Stimulated activated CD8-positive, alpha-beta memory T cell treated with anti-CD3 and anti-CD28 coated beads, Interleukin-15, amount 100 ng/mL, for 24 hours (primary cell): Measurements from ENCODE around the gene TSPAN8.
"Not testable (repeated sequence)": the region's sequence is repeated elsewhere in the genome, so short reads cannot be mapped to it uniquely, and the experiment has no call there.

ENCODE experiments used
- DNase-seq: peaks from one replicate; pipeline ENCODE4 v3.0.0-alpha.2; 2020; ENCODE audit warnings: low read depth

The TSPAN8 gene

DNA sequence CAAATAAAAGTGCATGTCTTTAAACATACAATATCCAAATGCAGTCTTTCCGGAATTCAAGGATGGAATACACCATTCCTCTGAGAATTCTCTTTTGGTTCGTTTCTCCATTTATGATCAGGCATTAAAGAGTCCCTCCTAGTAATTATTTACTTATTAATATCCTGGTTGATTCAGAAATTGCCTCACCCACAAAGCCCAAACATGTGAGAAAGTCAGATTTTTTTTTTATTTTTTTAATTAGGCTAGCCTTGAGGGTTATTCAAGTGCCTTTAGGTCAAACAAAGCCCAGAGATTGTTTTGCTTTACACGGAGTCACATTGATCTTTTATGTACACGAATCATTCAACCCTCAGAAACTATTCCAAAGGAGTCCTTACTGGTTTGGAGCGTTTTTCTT is 6.4 kb upstream of the TSPAN8 start:
- DNase-seq, result no peak

DNA sequence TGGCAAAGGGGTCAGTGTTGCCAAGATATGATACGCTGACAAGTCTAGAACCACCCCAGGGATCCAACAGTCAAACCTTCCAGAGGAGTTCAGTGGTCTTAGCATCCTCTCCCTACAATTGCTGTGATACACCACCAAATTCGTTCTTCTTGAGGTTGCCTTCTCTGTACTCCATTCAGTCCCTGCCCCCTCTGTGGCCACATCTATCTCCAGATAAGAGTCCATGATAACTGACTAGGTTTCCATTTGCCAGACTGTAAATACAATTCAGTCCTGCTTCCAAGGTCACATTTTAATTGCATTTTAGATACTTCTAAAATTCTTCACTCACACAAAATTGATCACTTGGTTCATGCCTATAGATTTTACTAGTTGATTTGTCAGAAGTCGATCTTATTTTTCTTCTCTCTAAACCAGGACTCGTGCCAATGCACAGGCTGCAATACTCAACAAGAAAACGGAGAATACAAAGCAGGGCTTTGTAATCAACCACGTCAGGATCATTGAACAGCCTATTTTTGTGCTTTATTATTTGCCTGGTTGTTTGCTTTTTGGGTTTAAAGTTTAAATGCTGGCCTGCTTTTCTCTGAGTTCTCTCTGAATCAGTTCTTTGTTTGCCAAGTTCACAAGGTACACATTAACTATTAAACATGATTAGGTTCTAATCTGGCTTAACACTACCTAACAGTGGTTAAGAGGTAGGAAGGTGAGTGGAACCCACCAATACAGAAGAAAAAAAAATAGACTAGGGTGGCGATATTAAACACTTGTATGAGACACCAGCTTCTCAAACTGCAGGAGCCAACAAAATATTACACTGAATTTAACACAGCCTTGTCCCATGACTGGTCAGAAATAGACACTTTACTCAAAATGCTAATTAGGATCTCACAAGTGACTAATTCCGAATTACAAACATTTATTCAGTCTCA is 5.3 kb upstream of the TSPAN8 start:
- no peak for DNase-seq

GRCh38 chr12:71161591-71161990 is 3.8 kb upstream of the TSPAN8 start:
- DNase-seq, result no peak

- no peak for DNase-seq
Observed at GRCh38 chr12:71160585-71160984, 2.8 kb upstream of the TSPAN8 start.

DNA sequence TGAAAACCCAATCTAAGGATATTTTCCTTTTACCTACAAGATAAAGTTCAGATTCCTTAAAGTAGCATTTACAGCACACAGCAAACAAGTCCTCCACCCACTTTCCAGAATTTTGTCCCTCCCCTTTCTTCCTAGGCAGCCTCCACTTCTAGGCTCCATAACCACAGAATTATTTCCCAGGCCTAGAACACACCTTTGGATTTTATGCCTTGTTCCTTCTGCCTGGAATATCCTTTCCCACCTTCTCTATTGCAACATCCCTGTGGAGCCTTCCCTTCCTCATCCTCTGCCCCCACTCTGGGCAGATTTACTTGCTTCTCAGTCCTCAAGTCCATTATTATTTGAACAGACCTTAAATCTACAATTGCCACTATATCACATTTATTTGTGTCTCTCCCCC is 2.1 kb upstream of the TSPAN8 start:
- DNase-seq, result no peak

DNA sequence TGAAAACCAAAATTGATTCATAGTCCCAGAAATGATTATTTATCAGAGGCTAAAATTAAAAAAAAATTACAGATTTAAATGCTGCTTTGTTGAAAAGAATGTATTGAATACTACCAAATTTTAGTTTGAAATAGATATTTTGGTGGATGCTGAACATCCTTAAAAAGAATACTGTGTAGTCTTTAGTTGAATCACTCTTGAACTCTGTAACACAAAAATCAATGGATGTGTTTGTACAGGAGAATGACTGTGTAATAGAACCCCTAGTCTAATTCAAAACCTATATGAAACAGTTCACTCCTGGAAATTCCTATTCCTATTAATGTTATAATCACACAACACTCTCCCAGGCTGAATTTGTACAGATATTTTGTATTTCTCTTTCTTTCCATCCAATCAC is 1.5 kb upstream of the TSPAN8 start:
- DNase-seq, result no peak

DNA sequence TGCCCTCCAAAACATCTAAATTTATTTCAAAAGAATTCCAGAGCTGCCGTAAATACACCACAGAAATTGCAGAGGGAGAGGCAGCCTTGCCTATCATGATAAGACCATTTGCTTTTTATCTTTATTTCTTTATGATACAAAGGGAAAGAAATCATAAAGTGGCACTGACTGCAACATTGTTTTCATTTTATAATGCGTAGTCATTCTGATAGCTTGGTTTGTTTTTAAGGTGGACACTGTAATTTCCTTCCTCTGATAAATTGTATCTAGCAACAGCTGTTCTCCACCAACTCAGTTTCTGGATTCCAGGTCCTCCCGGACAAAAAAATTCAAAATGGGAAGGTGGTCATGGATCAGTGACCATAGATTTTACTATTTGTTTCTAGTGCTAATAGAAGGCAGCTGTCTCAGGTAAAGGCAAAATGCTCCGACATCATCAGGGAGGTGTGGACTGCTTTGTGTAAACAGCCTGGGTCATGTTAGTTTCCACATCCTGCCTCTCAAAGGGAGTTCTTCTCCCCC is 623 bp upstream of the TSPAN8 start:
- DNase-seq, result no peak

- DNase-seq, result no peak
Observed at GRCh38 chr12:71155225-71155624, 2.6 kb downstream of the TSPAN8 start.

DNA sequence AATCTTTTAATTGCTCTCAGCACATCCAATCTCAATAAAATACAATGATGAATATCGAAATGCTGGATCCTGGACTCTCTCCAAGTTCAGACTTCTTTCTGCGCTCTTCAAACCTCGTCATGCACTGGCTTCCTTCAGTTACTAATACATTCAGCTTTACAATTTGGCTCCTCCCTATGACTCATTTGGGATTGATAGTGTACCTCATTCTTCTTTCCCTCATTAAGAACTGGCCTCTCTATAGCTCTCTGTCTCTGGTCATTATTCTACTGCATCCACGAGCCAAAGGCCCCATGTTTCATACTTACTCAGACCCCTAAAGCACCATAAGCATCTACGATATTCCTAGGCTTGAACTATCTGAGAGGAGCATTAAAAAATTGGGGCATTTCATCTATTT is 4.9 kb downstream of the TSPAN8 start:
- DNase-seq, result no peak

DNA sequence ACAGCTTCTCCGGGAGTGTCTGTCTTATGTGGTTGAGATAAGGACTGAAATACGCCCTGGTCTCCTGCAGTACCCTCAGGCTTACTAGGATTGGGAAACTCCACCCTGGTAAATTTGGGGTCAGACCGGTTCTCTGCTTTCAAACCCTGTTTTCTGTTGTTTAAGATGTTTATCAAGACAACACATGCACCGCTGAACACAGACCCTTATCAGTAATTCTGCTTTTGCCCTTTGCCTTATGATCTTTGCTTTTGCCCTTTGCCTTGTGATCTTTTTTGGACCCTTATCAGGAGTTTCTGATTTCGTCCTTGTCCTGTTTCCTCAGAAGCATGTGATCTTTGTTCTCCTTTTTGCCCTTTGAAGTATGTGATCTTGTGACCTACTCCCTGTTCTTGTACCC is 7.8 kb downstream of the TSPAN8 start:
- not testable (repeated sequence) for DNase-seq

DNA sequence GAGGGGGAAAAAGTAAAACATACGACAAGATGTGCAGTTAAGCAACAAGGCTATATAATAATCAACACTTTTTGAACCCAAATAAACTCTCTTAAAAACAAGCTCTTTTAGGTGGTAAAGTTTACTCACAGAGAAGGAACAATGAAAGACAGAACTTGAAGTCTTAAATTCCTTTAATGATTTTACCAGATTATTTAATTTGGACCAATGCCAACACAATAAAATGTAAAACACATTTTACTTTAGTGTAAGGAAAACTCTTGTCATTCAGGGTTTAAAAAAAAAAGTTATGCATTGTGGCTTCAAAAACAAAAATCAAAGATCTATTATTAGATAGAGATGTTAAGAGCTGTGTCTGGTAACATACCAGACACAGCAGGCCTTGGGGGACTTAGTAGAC is 13.1 kb downstream of the TSPAN8 start:
- no peak for DNase-seq

GRCh38 chr12:71142956-71143355 is 14.8 kb downstream of the TSPAN8 start:
- no peak for DNase-seq

GRCh38 chr12:71142016-71142415 is 15.8 kb downstream of the TSPAN8 start:
- no peak for DNase-seq

DNA sequence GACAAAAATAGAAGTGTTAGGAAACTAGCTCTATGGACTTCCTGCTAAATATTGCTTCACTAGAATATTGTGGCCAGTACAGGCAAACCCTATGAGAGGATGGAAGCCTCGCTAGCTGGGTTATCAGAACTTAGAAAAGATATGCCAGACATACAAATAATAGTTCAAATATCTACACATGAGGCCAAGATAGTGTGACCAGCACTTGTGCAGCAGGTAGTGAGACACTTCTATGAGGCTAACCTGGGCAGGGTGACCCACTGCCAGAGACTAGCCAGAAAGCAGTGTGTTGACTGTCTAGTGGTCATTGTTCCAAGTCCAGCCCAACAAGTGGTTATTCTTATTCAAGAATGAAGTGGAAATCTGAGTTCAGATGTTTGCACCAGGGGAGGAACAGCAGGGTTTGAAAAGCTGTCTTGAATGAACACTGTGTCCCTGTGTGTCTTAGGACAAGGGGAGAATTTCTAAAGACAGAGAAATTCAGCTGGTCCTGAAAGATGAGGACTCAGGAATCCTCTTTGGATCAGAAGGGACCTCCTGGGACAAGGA is 16.3 kb downstream of the TSPAN8 start:
- no peak for DNase-seq

- DNase-seq, result no peak
Observed at GRCh38 chr12:71139153-71139735, 18.6 kb downstream of the TSPAN8 start.

DNA sequence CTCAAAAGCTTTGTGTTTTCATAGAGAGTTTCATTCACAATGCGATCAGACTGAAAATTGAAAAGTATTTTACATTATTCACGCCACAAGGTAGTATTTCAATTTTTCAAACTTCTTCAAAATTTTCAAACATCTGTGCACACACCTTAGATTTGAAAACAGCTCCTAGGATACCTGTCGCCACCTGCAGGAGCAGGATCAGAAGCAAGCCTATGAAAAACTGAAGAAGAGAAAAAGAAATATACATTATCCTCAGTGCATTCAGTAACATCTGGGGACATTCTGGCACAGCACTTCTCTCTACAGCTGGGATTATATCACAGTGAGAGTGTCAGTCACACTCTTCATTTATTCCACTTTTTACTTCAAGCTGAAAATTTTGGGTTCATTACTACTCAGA is 19.8 kb downstream of the TSPAN8 start:
- no peak for DNase-seq

DNA sequence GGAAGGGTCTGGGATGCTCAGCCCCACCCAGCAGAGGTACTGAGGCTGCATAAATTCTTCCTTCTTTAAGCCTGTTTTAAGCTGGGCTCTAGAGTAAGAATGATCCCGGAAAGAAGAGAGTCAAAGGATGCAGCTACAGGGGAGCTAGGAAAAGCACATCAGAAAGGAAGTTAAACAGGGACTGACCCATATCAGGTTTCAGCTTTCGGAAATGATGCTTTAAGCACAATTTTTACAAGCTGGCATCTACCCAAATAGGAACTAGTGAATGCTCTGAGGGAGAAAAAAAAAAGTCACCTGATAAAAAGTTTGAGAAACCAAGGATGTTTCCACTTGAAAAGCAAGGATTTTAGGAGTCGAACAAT is 22.0 kb downstream of the TSPAN8 start:
- DNase-seq, result no peak

DNA sequence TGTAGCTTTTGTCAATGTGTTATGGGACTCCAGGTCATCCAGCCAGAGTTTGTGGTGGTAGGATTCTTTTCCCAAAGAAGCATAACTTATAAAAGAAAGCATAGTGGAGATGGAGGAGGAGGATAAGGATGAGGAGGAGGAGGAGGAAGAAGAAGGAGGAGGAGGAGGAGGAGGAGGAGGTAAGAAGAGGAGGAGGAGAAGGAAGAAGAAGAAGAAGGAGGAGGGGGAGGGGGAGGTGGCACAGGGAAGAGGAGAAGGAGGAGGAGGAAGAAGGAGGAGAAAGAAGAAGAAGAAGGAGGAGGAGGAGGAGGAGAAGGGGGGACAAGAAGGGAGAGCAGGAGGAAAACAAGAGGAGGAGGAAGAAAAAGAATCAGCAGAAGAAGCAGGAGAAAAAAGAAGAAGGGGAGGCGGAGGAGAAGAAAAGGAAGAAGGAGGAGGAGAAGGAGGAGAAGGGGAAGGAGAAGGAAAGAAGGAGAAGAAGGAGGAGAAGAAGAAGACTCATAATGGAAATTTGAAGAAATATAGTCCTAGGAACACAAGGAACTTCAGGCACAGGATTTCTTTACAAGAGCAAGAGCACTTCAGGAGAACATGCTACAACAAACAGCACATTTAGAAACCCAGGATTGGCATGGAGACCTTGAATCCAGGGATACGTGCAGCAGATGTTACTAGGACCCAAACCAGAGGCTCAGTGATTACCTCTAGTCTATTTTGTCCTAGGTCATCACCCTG is 22.6 kb downstream of the TSPAN8 start:
- DNase-seq, result no peak

GRCh38 chr12:71134405-71134804 is 23.4 kb downstream of the TSPAN8 start:
- DNase-seq, result no peak

- DNase-seq, result no peak
Observed at GRCh38 chr12:71130521-71131069, 27.2 kb downstream of the TSPAN8 start.

DNA sequence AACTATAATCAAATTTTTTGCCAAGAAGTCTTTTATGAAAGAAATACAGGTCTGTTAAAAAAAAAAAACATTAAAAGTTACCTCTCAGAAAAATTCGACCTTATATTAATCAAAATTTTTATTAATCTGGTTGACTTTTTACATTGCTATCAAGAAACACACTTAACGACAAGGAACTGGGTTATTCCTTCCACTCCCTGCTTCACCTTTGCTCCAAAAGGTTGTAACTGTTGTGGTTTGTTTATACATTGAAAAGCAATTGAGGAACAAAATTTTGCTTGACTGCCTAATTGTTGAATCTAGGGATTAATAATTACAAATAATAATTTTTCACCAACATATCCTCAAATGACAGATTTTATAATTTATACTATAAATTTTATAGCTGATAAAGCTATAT is 28.4 kb downstream of the TSPAN8 start:
- DNase-seq, result no peak

DNA sequence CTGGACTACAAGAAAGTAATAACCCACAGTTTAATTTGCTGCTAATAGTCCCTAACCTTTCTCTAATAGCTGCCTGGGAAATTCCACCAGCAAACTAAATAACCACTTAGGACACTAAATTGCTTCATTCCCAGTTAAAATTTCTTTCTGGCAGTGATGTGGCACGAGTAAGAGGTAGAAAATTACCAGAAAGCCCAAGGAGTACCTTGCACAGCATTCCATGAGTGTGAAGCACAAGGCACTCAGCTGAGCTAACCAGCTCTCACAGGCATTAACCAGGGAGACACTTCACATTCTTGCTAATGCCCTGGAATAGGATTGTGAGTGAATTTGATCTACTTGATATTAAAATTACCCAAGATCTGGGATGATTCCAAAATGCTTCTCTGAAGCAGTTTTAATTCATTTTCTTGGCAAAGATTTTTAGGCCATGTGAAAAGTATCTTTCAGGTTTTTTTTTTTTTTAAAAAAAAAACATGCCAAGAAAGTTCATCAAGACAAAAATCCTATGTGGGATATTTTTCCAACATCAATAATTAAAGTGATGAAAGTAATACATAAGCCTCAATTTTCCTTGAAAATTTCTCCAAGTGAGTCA is 29.5 kb downstream of the TSPAN8 start:
- DNase-seq, result no peak
